NCI-H1105 treated with DMSO at 0.1 percent for 48 hours (cell line): ENCODE measurements around the gene SRPK2.
A peak's percentile ranks its signal among the peaks of the same experiment; 100 is the strongest.
"Not testable (repeated sequence)": the region's sequence is repeated elsewhere in the genome, so short reads cannot be mapped to it uniquely, and the experiment has no call there.

Experiments
- DNase-seq: peaks from one replicate; lab custom pipeline; 2025; lab: John Stamatoyannopoulos, UW

SRPK2 gene

GRCh38 chr7:105267244-105267643, 121.5 kb downstream of the SRPK2 start:
- DNase-seq: no peak

- DNase-seq: no peak
Observed at GRCh38 chr7:105264707-105265106, 124.0 kb downstream of the SRPK2 start.

GRCh38 chr7:105261689-105262088, 127.0 kb downstream of the SRPK2 start:
- peak; percentile 5 for DNase-seq

GRCh38 chr7:105260201-105260871, 128.4 kb downstream of the SRPK2 start:
- not testable (repeated sequence) for DNase-seq

- DNase-seq: not testable (repeated sequence)
Observed at GRCh38 chr7:105258919-105259318, 129.8 kb downstream of the SRPK2 start.

- peak; percentile 35 for DNase-seq
Observed at GRCh38 chr7:105257338-105257737, 131.4 kb downstream of the SRPK2 start.

GRCh38 chr7:105256761-105257231, 131.9 kb downstream of the SRPK2 start:
- DNase-seq: no peak

GRCh38 chr7:105250706-105251105, 138.0 kb downstream of the SRPK2 start:
- DNase-seq: no peak

GRCh38 chr7:105250239-105250638, 138.5 kb downstream of the SRPK2 start:
- DNase-seq: no peak

- no peak for DNase-seq
Observed at GRCh38 chr7:105249216-105249615, 139.5 kb downstream of the SRPK2 start.

- no peak for DNase-seq
Observed at GRCh38 chr7:105246679-105247078, 142.0 kb downstream of the SRPK2 start.

- DNase-seq: no peak
Observed at GRCh38 chr7:105246256-105246655, 142.5 kb downstream of the SRPK2 start.

GRCh38 chr7:105245398-105246114, 143.2 kb downstream of the SRPK2 start:
- DNase-seq: peak; percentile 24

GRCh38 chr7:105244594-105244993, 144.1 kb downstream of the SRPK2 start:
- DNase-seq: no peak

- DNase-seq: no peak
Observed at GRCh38 chr7:105241198-105241597, 147.5 kb downstream of the SRPK2 start.

GRCh38 chr7:105238198-105238765, 150.4 kb downstream of the SRPK2 start:
- DNase-seq: no peak

GRCh38 chr7:105234886-105235285, 153.8 kb downstream of the SRPK2 start:
- DNase-seq: no peak

GRCh38 chr7:105232829-105233291, 155.9 kb downstream of the SRPK2 start:
- not testable (repeated sequence) for DNase-seq

- no peak for DNase-seq
Observed at GRCh38 chr7:105230486-105230885, 158.2 kb downstream of the SRPK2 start.

GRCh38 chr7:105229641-105230040, 159.1 kb downstream of the SRPK2 start:
- DNase-seq: no peak

GRCh38 chr7:105228555-105228954, 160.2 kb downstream of the SRPK2 start:
- DNase-seq: no peak

- no peak for DNase-seq
Observed at GRCh38 chr7:105227391-105227790, 161.3 kb downstream of the SRPK2 start.
